NK-92 treated with Interleukin-12 subunit alpha and Interleukin-12 subunit beta, amount 100 ng/mL, for 24 hours (cell line): ENCODE results near the gene GSG1L.

Experiments used
- DNase-seq: peaks from one replicate; lab custom pipeline; 2025; lab: John Stamatoyannopoulos, UW

GSG1L gene

DNA sequence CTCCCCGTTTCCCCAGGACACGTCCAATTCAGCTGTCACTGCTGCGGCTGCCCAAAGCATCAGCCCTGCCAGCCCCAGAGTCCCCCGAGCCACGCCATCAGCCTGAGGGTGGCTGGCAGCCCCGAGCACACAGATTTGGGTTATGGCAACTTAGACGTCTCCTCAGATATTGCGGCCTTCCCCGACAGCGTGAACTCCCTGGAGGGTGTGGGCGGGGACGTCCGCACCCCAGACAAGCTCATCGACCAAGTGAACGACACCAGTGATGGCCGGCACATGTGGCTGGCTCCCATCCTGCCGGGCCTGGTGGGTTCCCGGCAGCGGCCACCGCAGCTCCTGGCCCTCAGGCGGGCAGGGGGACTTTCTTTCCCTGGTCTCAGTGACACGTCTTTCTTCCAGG is 288.7 kb downstream of the GSG1L start:
- DNase-seq = no peak

DNA sequence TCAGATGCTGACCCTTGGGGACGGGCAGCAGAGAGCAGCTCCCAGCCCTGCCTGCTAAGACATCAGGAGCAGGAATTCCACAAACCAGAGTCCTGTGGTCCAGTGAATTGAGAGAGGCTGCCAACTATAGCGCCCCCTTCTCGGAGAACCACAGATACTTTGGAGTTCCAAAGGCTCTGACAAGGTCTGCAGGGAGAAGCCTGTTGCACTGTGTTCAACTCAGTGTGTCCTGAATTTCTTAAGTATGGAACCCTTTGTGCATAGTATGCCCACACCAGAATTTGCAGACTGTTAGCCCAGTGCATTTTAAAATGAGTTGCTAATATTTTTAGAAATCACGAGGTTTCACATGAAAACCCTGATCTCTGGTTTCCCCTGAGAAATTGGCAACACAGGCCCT is 290.2 kb downstream of the GSG1L start:
- DNase-seq = no peak

DNA sequence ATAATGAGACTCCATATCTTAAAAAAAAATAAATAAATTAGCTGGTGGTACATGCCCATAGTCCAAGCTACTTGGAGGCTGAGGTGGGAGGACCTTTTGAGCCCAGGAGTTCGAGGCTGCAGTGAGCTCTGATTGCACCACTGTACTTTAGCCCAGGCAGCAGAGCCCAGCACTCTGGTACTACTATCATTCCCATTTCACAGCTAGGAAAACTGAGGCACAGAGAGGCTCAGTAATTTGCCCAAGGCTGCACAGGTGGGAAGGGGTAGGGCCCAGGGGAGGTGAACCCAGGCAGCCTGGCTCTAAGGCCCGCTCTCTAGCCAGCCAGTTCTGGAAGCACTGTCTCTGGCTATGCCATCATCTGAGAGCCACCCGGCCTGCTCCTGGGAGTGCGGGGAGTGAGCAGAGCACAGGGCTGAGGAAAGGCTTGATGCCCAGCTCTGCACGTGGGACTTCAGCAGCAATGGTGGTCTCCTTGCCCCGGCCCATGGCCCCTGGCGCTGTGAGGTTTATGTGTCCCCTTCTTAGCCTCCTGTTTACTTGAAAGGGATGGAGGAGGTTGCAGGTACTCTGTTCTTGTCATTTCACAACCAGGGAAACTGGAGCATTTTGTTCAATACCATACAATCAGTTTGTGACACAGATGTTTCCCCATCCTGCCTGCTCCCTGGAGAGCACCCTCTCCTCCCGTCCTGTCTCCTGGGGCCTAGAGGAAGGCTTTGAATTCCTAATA is 291.3 kb downstream of the GSG1L start:
- DNase-seq = no peak

DNA sequence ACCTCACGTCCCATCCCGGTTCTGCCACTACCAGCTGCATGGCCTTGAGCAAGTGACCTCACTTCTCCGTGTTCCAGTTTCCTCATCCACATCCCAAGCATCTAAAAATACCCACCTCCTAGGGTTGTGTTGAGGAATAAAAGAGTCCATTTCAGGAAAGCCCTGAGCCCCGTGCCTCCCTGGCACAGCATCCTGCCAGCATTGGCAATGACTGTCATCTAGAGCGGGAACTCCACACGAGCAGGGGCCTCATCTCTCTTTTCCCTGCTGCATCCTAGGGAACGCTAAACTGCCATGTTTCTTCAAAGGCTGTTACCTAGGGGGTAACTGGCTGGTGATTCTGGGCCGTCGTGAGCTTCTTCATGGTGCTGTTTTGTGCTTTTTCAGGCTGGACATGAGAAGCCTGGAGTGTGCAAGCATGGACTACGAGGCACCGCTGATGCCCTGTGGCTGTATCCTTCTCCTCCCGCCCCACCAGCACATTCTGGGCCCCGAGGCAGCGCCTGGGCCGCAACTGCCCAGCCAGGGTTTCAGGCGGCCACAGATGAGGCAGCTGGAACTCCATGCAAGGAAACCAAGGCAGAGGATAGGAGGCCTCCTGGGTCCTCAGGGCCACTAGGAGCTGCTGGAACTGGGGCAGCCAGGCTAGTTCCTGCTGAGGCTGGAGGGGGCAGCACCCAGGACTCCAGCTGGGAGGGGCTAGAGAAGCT is 292.2 kb downstream of the GSG1L start:
- DNase-seq = no peak

DNA sequence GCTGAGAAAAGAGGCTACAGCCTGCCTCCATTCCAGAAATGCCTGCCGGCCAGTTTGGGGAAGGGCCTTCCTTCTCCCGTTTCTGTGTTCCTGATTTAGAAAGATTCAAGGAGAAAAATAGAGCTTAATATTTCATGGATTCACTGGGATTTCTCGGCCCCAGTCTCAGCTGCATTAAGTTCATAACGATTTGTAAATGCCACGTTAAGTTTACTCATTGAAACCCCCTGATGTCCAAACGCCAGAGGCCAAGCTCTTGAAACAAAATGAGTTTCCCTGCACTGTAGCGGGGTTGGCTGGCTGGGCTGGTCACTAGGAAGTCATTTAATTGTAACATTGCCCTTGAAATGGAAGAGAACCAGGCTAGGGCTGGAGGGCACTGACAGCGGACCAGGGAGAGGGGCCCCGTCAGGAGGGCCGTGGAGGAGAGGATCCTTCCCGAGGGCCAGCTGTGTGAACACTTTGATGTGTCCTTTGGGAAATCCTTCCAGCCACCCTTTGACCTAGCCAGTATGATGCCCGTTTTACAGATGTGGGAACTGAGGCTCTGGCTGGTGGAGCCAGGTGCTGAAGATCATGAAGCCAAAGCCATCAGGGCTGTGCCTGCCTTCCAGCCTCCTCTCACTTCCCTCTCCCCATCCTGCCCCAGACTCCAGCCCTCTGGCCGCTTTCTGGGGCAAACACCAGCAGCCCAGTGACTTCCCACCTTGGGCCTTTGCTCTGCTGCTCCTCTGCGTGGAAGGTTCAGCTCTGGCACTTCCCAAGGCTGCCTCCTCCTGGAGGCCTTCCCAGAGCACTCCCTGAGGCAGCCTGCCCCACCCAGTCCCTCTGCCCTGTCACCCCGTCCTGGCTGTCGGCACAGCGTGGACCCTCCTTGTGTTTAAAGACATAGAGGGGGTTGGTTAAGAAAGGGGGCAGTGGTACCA is 293.0 kb downstream of the GSG1L start:
- DNase-seq = no peak

DNA sequence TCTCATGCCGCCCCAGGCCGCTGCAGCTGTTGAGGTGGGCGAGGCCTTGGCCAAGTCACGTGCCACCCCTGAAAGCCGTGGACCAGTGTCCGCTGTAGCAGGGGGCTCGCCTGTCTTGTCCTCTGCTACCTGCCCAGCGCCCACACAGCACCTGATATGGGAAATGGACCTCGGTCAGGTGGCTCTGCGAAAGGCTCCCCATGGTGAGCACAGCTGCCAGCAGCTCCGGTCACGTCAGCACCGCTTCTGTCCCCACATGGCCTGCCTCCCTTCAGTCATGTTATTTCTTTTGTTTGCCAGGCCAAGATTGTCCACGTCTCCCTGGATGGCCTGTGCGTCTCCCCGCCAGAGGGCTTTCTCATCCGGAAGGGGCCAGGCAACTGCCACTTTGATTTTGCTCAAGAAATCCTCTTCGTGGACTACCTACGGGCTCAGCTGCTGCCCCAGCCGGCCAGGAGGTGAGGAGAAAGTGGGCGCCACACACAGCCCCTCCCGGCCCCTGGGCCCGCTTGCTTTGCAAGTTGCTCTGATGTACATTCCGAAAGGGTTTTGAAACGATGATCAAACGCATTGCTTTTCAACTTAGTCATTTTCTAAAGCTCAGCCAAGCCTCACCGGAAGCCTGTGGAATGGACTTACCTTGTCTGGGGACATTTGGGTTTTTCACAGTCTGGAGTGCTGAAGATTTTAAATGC is 293.8 kb downstream of the GSG1L start:
- DNase-seq = no peak

DNA sequence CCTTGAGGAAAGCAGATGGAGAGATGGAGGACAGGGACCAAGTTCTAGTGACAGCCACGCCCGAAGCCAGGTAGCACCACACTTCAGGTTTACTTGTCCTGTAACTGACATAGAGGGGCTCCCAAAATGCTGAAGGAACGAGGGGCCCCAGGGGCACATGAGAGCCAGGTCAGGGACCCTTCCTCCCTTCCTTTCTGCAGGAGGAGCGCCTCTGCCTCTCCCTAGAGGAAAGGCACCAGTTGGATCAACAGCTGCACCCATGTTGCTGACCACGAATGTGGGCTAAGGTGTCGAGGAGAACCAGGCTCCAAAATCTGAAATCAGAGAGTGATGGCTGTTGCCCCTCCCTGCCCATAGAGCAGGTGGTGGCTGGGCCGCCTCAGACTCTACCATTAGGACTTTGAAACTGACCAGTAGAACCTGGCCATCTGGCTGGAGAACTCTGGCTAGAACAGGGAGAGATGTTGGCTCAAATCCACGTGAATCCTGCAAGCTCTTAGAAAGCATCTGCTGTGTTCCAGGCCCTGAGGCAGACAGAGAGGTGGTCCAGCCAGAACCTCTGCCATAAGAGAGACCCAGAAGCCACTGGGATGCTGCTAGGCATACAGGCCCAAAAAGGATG is 294.8 kb downstream of the GSG1L start:
- no peak for DNase-seq

DNA sequence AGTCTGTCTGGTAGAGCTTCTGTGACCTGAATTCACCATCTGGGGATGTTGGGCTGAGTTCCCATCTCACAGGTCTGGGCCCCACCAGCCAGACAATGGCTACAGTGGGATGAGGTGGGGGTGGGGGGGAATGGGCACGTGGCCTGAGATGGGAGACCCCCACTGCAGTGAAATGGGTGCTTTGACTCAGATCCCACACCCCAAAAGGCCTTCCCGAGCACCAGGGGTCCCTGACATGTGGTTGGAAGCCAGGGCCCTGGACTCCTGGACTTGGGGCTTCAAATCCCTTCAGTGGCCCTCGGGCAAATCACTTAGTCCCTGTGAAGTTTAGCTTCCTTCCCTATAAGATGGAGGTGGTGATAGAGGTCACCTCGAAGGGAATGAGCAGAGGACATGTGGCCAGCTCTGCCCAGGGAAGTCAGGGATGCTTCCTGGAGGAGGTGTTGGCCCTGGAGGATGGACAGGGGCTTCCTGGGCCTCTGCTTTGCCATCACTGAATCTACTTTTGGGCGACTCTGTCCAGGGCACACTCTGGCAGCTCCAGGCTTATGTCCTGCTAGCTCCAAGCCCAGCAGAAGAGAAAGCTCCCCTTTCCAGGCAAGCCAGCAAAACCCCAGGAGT is 295.4 kb downstream of the GSG1L start:
- DNase-seq = no peak

DNA sequence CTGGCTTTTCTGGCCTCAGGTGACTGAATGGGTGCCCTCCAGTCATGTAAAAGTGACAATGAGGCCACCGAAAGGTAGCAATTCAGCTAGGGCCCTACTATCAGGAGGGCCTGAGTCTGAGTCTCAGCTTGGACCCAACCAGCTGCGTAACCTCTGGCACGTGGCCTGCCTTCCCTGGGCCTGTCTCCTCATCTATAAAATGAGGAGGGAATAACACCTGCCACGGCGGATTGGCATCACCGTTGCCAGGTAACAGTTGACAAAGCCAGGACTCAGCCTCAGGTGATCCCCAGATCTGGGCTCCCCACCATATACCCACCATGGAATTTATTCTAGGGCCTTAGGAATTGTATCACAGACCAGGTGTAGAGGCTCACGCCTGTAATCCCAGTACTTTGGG is 296.4 kb downstream of the GSG1L start:
- DNase-seq = no peak

DNA sequence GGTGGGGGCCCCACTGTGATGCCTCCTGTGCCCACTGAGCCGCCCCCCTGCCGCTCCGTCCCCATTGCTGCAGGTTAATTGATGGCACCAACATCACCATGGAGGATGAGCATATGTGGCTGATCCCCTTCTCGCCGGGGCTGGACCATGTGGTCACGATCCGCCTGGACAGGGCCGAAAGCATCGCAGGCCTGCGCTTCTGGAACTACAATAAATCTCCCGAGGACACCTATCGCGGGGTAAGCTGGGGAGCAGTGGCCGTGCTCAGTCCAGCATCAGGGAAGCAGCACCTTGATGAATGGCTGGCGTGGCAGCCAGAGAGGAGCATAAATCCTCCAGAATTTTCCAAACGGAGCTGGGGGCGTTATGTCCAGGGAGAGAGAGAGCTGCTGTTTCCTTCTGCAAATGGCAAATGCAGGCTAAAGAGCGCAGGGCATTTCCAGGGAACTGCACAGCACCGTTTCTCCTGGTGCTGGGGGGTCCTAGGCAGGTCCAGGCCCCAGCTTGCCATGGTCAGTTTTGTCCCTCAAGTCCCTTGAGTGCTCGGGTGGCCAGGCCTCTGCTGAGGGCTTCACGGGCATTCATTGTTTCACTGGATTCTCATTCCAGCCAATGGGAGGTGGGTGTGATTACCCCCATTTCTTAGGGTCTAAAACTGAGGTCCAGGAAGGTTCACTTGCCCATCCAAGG is 297.1 kb downstream of the GSG1L start:
- DNase-seq = no peak

DNA sequence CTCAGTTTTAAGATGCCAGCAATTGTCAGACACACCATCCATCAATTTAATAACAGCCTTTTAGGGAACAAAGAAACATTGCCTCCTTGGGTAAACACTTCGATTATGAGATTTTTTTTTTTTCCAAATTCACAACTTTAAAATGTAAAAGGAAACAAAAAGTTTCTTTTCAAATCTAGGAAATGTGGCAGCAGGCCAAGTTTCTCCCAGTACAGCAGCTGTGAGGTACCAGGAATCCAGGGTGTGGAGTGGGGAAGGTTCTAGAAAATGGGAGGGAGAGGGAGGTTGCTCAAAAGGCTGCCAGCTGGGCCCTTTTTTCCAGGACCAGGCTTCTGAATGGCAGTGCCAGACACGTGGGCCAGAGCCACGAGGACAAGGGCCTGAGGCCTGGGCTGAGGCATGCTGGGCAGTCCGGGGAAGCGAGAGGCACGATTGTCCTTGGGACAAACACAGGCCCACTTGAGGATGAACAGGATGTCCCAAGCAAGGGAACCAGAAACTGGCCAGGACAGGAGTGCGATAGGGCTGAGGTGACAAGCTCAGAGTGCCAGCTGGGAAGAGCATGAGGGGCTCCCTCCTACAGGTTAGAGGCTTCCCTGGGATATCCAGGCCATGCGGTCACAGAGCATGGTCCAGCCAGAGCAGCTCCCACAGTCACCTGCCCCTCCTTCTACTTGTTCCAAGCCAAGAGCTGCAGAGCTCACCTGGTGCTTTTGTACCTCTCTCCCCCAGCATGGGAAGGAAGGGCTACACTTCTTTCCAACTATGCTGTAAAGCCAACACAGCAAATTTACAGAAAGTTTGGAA is 298.4 kb downstream of the GSG1L start:
- DNase-seq = no peak

DNA sequence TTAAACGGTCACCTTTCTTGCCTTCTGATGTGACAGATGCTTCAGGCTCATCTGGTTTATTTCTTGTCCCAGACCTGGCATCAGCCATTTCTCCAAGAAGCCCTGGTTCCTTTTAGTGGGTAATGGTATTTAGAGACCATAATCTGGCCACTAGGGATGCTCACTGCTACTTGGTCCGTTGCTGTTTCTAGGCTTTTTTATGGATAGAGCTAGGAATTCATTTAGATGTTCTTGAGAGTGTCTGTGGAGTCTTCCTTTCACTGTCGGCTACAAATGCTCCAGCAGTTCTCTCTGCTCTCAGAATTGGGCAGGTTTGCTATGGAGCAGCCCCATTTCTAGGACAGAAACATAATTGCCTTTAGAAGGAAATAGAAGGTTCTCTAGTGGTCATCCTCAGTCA is 299.1 kb downstream of the GSG1L start:
- DNase-seq = no peak

DNA sequence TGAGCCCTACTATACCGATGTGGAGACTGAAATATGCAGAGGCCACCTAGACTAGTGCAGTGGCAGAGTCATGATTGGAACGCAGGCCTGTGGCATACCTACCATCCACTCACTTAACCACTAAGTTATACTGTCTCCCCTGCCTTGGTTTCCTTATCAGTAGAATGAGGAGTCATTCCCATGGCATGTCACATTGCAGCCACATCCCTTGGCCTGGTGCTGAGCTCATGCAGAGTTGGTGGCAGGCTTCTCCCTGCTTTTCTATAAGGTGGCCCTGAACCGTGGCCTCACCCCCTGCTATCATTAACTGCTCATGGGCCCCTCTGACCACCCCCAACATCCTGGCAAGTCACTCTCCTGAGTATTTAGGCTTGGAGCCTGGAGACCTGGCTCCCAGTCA is 301.1 kb downstream of the GSG1L start:
- no peak for DNase-seq

DNA sequence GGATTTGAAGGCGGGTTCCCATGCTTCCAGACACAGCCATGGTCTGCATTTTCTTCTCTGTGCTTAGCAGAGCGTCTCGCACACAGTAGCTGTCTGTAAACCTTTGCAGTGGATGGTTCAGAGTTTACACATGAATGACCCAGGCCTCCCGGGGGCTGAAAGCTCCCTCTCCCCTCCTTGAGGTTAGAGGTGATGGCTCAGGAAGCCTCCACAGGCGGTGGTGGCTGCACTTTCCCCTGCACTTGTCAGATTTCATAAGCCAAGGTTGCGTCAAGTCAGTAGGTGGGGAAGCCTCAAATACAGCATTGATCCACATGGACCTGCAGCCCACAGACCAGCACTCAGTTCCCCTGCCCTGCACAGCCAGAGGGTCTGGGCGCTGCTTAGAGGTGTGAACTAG is 301.7 kb downstream of the GSG1L start:
- DNase-seq = peak; percentile 64

DNA sequence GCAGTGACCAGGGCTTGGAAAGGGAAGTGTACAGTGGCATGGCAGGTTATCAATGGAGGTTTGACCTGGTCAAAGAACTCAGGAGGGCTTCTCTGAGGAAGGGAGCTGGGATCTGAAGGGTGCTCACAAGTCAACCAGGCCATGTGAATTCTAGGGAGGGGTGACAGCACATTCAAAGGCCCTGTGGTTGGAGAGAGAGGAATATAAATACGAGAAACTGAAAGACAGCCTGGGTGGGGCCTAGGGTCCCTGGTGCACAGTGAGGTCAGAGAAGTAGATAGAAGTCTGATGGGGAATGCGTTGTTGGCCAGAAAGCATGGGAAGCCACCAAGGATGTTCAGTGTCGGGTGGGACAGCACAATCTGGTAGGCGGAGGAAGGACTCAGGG is 302.7 kb downstream of the GSG1L start:
- DNase-seq = no peak

DNA sequence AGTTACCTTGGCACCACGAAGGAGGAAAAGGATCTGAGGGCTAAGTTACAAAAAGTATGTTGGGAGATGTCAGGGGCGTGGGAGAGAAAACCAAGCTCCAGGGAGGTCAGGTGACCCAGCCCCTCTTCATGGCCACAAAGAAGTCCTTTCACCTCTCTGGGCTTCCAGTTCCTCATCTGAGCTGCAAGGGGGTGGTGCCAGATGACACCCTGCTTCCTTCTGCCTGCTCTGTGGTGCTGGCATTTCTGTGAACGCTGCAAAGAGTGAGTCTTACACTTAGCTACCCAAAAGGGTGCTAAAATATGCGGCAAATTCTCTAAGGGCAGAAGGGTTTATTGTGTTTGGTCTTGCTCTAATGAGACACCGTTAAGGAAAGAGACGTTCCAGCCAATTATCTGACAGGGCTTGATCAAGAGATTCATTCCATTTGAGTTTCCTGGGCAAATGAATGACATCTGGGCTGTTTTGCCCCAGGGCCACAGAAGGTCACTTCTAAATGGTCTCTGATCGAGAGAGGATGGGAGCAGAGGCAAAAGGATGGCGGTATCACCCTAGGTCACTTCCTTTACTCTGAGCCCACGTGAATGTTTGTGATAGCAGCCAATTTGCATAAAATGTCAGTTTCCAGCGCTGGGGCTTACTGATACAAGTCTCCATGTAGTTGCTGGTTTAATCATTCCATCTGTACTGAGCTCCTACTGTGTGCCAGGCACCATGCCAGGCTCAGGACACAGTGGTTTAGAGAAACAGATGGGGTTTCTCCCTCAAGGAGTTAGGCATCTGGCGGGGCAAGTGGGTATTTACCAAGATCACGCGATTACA is 303.3 kb downstream of the GSG1L start:
- no peak for DNase-seq

DNA sequence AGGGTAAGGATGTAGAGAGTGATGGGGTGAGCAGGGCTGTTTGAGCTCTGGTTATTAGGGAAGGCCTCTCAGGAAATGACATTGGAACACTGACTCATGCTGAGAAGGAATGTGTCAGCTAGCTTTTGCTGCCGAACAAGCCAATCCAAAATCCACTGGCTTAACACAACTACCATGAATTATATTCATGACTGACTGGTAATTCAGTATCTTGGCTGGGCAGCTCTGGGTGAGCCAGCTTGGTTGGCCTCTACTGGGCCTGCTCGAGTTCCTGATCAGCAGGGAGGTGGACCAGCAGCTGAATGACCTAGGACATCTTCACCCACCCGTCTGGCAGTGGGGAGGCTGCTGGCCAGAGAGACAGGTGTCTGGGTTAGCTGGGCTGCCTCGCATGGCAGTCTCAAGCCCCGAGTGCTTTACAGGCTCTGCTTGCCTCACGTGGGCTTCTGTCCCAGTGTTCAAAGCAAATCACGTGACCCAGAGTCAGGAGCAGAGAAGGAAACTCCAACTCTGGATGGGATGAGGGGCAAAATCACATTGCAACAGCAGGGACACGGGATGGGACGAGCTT is 304.1 kb downstream of the GSG1L start:
- no peak for DNase-seq

DNA sequence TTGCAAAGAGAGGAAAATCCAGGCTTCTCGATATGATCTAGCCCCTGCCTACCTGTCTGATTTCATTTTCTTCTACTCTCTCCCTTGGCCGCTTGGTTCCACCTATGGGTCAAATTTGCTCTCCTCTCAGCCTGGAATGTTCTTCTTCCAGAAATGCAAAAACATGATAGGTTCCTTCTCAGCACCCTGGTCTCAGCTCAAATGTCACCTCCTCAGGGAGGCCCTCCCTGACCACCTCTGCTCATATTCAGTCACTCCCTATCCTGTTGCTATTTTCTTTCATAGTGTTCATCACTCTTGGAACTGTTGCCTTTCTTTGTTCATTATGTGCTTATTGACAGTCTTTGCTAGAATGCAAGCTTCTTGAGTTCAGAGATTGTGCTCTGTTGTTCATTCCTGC is 305.0 kb downstream of the GSG1L start:
- DNase-seq = no peak
